ENCODE results near the gene SIT1. TPM values are rescaled to one million over a fixed set of nuclear protein-coding genes. Genes with fewer than 3 reads are reported as not detected.
A peak's percentile ranks its signal among the peaks of the same experiment; 100 is the strongest.
"Not testable (repeated sequence)": the region's sequence is repeated elsewhere in the genome, so short reads cannot be mapped to it uniquely, and the experiment has no call there.

Gene SIT1
- total RNA-seq, 1 donor from 2014 or later = not detected

- TF ChIP-seq CTCF (conservative IDR thresholded peaks at IDR 0.05; ENCODE audit: low read depth, low read length) = peak; percentile 41
- H3K4me3 ChIP-seq (ENCODE audit: low read depth, low read length) = peak overlapping the region; percentile 69
- no peak for DNase-seq (ENCODE audit: low read depth)
Observed at GRCh38 chr9:35646153-35646532, 4.6 kb downstream of the SIT1 start.

GRCh38 chr9:35645736-35646135, 5.0 kb downstream of the SIT1 start:
- not testable (repeated sequence) for DNase-seq (ENCODE audit: low read depth)
- H3K4me3 ChIP-seq (ENCODE audit: low read depth, low read length) = peak overlapping the region; percentile 69

GRCh38 chr9:35643046-35643445, 7.7 kb downstream of the SIT1 start:
- DNase-seq (ENCODE audit: low read depth) = no peak
- TF ChIP-seq CTCF (conservative IDR thresholded peaks at IDR 0.05; ENCODE audit: low read depth, low read length) = no peak
- H3K4me3 ChIP-seq (ENCODE audit: low read depth, low read length) = no peak overlapping the region

GRCh38 chr9:35641478-35641877, 9.3 kb downstream of the SIT1 start:
- H3K4me3 ChIP-seq (ENCODE audit: low read depth, low read length); DNase-seq (ENCODE audit: low read depth): not testable (repeated sequence)

- not testable (repeated sequence) for H3K4me3 ChIP-seq (ENCODE audit: low read depth, low read length); DNase-seq (ENCODE audit: low read depth)
Observed at GRCh38 chr9:35640431-35640830, 10.3 kb downstream of the SIT1 start.

GRCh38 chr9:35639631-35640030, 11.1 kb downstream of the SIT1 start:
- H3K4me3 ChIP-seq (ENCODE audit: low read depth, low read length) = no peak overlapping the region
- no peak for DNase-seq (ENCODE audit: low read depth)
- no peak for TF ChIP-seq CTCF (conservative IDR thresholded peaks at IDR 0.05; ENCODE audit: low read depth, low read length)

- DNase-seq (ENCODE audit: low read depth); H3K4me3 ChIP-seq (ENCODE audit: low read depth, low read length): not testable (repeated sequence)
Observed at GRCh38 chr9:35639225-35639624, 11.5 kb downstream of the SIT1 start.

- H3K4me3 ChIP-seq (ENCODE audit: low read depth, low read length); DNase-seq (ENCODE audit: low read depth): not testable (repeated sequence)
Observed at GRCh38 chr9:35638751-35639150, 12.0 kb downstream of the SIT1 start.

GRCh38 chr9:35637427-35637955, 13.2 kb downstream of the SIT1 start:
- not testable (repeated sequence) for DNase-seq (ENCODE audit: low read depth)

GRCh38 chr9:35636877-35637246, 13.9 kb downstream of the SIT1 start:
- DNase-seq (ENCODE audit: low read depth); H3K4me3 ChIP-seq (ENCODE audit: low read depth, low read length): not testable (repeated sequence)

More at GRCh38 chr9:35637427-35637955, 13.2 kb downstream of the SIT1 start:
- H3K4me3 ChIP-seq (ENCODE audit: low read depth, low read length) = not testable (repeated sequence)

- H3K4me3 ChIP-seq (ENCODE audit: low read depth, low read length) = no peak overlapping the region
- no peak for DNase-seq (ENCODE audit: low read depth)
- no peak for TF ChIP-seq CTCF (conservative IDR thresholded peaks at IDR 0.05; ENCODE audit: low read depth, low read length)
Observed at GRCh38 chr9:35636135-35636876, 14.4 kb downstream of the SIT1 start.
